ENCODE data around the gene ABR. TPM values are rescaled to one million over a fixed set of nuclear protein-coding genes. Genes with fewer than 3 reads are reported as not detected.

The ABR gene
- total and polyA plus RNA-seq, 4 donors: 2.7 to 12.9 (median 6.8) TPM

- Histone ChIP-seq H3K36me3 (ENCODE audit: control insufficient read depth in 4 of 4, insufficient read depth in 3 of 4, low read depth in 1 of 4, low read length in 3 of 4) (peaks cover 0 to 2% (median 0%) of the 10 kb centered on the region in 4 donors), H3K4me1 (ENCODE audit: control insufficient read depth in 4 of 4, insufficient read depth in 4 of 4, low read length in 3 of 4) (no peaks in the 10 kb centered on the region), H3K9me3 (ENCODE audit: control insufficient read depth in 4 of 4, low read length in 3 of 4) (no peaks in the 10 kb centered on the region), H3K27me3 (ENCODE audit: control insufficient read depth in 4 of 4, insufficient read depth in 4 of 4, low read length in 3 of 4) (no peaks in the 10 kb centered on the region), H3K9ac (ENCODE audit: low read depth in 1 of 2, low read length in 2 of 2) (no peak overlapping the region), H3K27ac (ENCODE audit: low read depth in 1 of 2, low read length in 2 of 2) (no peak overlapping the region), H3K4me3 (ENCODE audit: low read depth in 1 of 3, low read length in 3 of 3) (no peak overlapping the region)
- 57% methylated on average over 42 of the region's 42 CpGs for WGBS
- TF ChIP-seq RAD21 (IDR thresholded peaks at IDR 0.05) (no peak), JUND (IDR thresholded peaks at IDR 0.05) (no peak), NR2F2 (IDR thresholded peaks at IDR 0.05) (no peak), RXRA (IDR thresholded peaks at IDR 0.05) (no peak), SP1 (IDR thresholded peaks at IDR 0.05) (no peak), TAF1 (conservative IDR thresholded peaks at IDR 0.05) (no peak), FOXA1 (IDR thresholded peaks at IDR 0.05) (no peak), CTCF (IDR thresholded peaks at IDR 0.05; ENCODE audit: low read depth, low read length, missing input control) (no peak), HNF4G (IDR thresholded peaks at IDR 0.05) (no peak), MAX (IDR thresholded peaks at IDR 0.05) (no peak), FOXA2 (IDR thresholded peaks at IDR 0.05) (no peak), YY1 (IDR thresholded peaks at IDR 0.05) (no peak), GABPA (IDR thresholded peaks at IDR 0.05 in 1 of 2, conservative IDR thresholded peaks at IDR 0.05 in 1 of 2) (no peak), EGR1 (IDR thresholded peaks at IDR 0.05; ENCODE audit: low read depth in 2 of 2) (no peak), REST (IDR thresholded peaks at IDR 0.05) (no peak), ATF3 (IDR thresholded peaks at IDR 0.05) (no peak), HNF4A (conservative IDR thresholded peaks at IDR 0.05) (no peak)
- DNase-seq (ENCODE audit: low spot score): no peak
Observed at GRCh38 chr17:1077986-1078711, 101.6 kb downstream of the ABR start.

GRCh38 chr17:1077581-1077985 lies 102.2 kb downstream of the ABR start:
- no peak overlapping the region for H3K9ac ChIP-seq (ENCODE audit: low read depth in 1 of 2, low read length in 2 of 2)
- peaks cover 0 to 2% (median 0%) of the 10 kb centered on the region in 4 donors for H3K36me3 ChIP-seq (ENCODE audit: control insufficient read depth in 4 of 4, insufficient read depth in 3 of 4, low read depth in 1 of 4, low read length in 3 of 4)
- 79% methylated on average over 10 of the region's 10 CpGs for WGBS
- DNase-seq (ENCODE audit: low spot score): no peak
- H3K9me3 ChIP-seq (ENCODE audit: control insufficient read depth in 4 of 4, low read length in 3 of 4): no peaks in the 10 kb centered on the region
- no peaks in the 10 kb centered on the region for H3K4me1 ChIP-seq (ENCODE audit: control insufficient read depth in 4 of 4, insufficient read depth in 4 of 4, low read length in 3 of 4)
- no peak overlapping the region for H3K27ac ChIP-seq (ENCODE audit: low read depth in 1 of 2, low read length in 2 of 2)
- no peak for TF ChIP-seq RXRA (IDR thresholded peaks at IDR 0.05)
- no peak for TF ChIP-seq FOXA2 (IDR thresholded peaks at IDR 0.05)
- TF ChIP-seq JUND (IDR thresholded peaks at IDR 0.05): no peak
- TF ChIP-seq ZBTB33 (IDR thresholded peaks at IDR 0.05): no peak
- TF ChIP-seq TAF1 (conservative IDR thresholded peaks at IDR 0.05): no peak
- TF ChIP-seq EGR1 (IDR thresholded peaks at IDR 0.05; ENCODE audit: low read depth in 2 of 2): no peak
- TF ChIP-seq NR2F2 (IDR thresholded peaks at IDR 0.05): no peak
- no peak for TF ChIP-seq REST (IDR thresholded peaks at IDR 0.05)
- TF ChIP-seq ATF3 (IDR thresholded peaks at IDR 0.05): no peak
- no peak for TF ChIP-seq YY1 (IDR thresholded peaks at IDR 0.05)
- no peak for TF ChIP-seq GABPA (IDR thresholded peaks at IDR 0.05 in 1 of 2, conservative IDR thresholded peaks at IDR 0.05 in 1 of 2)
- TF ChIP-seq SP1 (IDR thresholded peaks at IDR 0.05): no peak
- no peak for TF ChIP-seq FOXA1 (IDR thresholded peaks at IDR 0.05)
- TF ChIP-seq HNF4G (IDR thresholded peaks at IDR 0.05): no peak
- TF ChIP-seq HNF4A (conservative IDR thresholded peaks at IDR 0.05): no peak
- TF ChIP-seq RAD21 (IDR thresholded peaks at IDR 0.05): no peak
- H3K27me3 ChIP-seq (ENCODE audit: control insufficient read depth in 4 of 4, insufficient read depth in 4 of 4, low read length in 3 of 4): no peaks in the 10 kb centered on the region
- no peak overlapping the region for H3K4me3 ChIP-seq (ENCODE audit: low read depth in 1 of 3, low read length in 3 of 3)

Measured in liver (tissue), 9 donors.